Placental epithelial cell (primary cell): ENCODE data around the gene ANHX. TPM values are rescaled to one million over a fixed set of nuclear protein-coding genes. Genes with fewer than 3 reads are reported as not detected.

Source experiments
- small RNA-seq: library from RNA; depleted of rRNA; stranded (forward); fragments of <200 nt; gene quantifications from one replicate; pipeline ENCODE3, GENCODE V24; 2012
- total RNA-seq: library from RNA; depleted of rRNA; stranded (reverse); fragments of >200 nt; gene quantifications from 2 replicates; pipeline ENCODE4 v1.2.3, GENCODE V29; 2012

Gene ANHX
- not detected in 2 replicates for total RNA-seq

DNA sequence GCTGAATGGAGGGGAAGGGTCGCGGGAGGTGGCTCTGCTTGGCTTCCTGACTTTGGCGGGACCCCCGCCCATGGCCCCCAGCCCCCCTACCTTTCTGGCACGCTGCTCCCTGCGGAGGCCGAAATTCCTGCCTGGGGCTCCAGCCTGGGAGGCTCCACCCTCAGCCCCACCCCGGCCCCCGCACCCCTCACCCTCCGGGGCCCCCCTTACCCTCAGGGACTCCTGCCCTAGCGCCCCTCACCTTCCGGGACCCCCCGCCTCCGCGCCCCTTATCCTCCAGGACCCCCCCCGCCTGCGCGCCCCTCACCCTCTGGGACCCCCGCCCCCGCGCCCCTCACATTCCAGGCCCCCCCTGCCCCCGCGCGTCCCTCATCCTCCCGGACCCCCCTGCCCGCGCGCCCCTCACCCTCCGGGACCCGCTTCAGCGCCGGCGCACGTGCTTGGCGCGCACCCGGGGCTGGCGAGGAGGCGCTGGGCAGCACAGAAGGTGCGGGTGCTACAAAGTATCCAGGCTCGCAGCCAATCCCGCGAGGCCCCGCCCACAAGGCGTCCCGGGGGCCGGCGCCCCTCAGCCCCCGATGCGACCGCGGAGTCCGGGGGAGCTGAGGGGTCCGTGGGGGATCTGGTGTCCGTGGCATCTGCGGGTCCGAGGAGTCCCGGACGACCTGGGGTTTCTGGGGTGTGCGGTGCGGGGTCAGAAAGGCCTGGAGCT is at the start of gene ANHX:
ANHX (minus strand) TSS at position 477 of the 712 bp plus-strand sequence. CDS start 1,521 bp downstream, outside the sequence.

DNA sequence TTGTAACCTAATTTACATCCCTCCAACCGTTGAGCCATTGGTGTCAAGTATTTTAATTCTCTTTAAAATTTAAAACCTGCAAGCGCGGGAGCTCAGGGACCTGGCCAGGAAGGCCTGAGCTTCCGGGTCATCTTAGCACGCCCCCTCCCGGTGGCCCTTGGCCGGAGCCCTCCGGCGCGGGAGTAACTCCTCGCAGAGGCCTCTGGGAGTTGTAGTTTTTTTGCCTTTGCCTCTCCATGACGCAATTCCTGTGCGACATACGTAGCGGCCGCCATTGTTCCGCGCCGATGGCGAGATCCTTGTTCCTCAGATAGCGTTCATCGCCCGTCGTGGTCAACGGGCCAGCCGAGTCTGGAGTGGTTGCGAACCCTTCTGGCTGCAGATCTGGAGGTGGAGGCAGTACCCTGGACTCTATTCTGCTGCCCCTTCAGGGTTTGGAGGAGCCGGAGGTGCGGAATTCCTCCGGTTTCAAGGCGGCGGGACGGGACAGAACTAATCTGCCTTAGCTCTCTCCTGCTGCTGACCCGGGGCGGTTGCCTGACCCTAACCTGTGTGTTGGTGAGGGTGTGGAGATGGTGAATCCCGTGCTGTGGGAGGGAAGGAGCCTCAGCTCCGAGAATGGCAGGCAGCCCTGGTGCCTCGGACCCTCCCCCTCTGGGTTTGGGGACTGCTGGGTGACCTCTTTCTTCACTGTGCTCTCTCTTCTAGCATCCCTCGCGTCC is 54.3 kb downstream of the ANHX start, which contains the start of gene ZNF268:
ZNF268 (plus strand) TSS at position 258 of the 722 bp plus-strand sequence. CDS start 503 bp downstream, outside the sequence.

Small RNAs within 50 kb of the gene (small RNA-seq; reads per million reads assigned to genes)
- not detected for gene RF00019
- not detected for gene RNU6-717P

Other genes starting within 250 kb of the ANHX start
- gene ZNF26, start 249.5 kb downstream of the ANHX start, total RNA-seq, result 16.7 and 27.9 TPM in 2 replicates
- gene ZNF84, start 198.4 kb downstream of the ANHX start, total RNA-seq, result 17.0 and 37.3 TPM in 2 replicates
- 23.0 and 27.9 TPM in 2 replicates for gene ZNF140, start 155.0 kb downstream of the ANHX start, total RNA-seq
- 0.76 and 1.2 TPM in 2 replicates for gene ZNF891, start 105.6 kb downstream of the ANHX start, total RNA-seq
- 4.4 and 9.4 TPM in 2 replicates for gene ZNF10, start 105.2 kb downstream of the ANHX start, total RNA-seq
- 22.0 and 35.1 TPM in 2 replicates for gene ZNF268, start 54.4 kb downstream of the ANHX start, total RNA-seq